K562 (cell line): ENCODE results near the gene PRKAG1. TPM values are rescaled to one million over a fixed set of nuclear protein-coding genes. Genes with fewer than 3 reads are reported as not detected.

Experiments
- ATAC-seq: fragments of 200-7000 bp; cut with Tn5 transposase; 3 replicates; pipeline ENCODE4 v1.9.1; 2020; ENCODE audit warnings: moderate library complexity
- BruUV-seq: library from RNA; stranded (reverse); fragments of 400-500 nt; replicated peaks from 2 replicates; lab custom pipeline; 2021; lab: Mats Ljungman, UMichigan
- CTCF ChIA-PET: fragments of 300-600 bp; formaldehyde crosslinking; extraction: SDS; loops from one replicate; lab custom pipeline; 2021; ENCODE audit warnings: low intra/inter-chr PET ratio; lab: Yijun Ruan, JAX
- POLR2A ChIA-PET: fragments of 300-600, 350-650 bp; sonication (Branson Sonifier 250); formaldehyde crosslinking; extraction: SDS; loops from one replicate; lab custom pipeline; 2021; ENCODE audit warnings: antibody characterized with exemption, inconsistent platforms; lab: Yijun Ruan, JAX
- DNase-seq, 4 experiments: peaks; one replicate each; pipeline versions ENCODE4 v3.0.0 to v3.0.0-alpha.2; 2011 to 2018; ENCODE audit warnings: low spot score in 3 of 4, mixed read lengths in 3 of 4; ENCODE audit errors: extremely low read depth in 1 of 4
- FAIRE-seq: peaks from 2 replicates; lab custom pipeline; 2011; peaks lifted over from hg19 to GRCh38; lab: Jason Lieb, UNC
- H2AFZ ChIP-seq: 2 replicates; pipeline ENCODE4 v1.6.0; 2011; ENCODE audit warnings: low read depth, low read length, control low read depth, inconsistent platforms
- H3K27ac ChIP-seq: fragments of 200-600 bp; 3 replicates; pipeline ENCODE4 v1.8.0; 2011; ENCODE audit warnings: low read depth, mild to moderate bottlenecking, control low read depth, inconsistent platforms, low read length, moderate library complexity, mixed read lengths; ENCODE audit errors: extremely low read depth
- H3K27me3 ChIP-seq, 2 experiments: fragments of 300-600 bp in 1 of 2; 2 replicates in 1 of 2; 3 replicates in 1 of 2; pipeline versions ENCODE4 v1.6.0 to v1.8.0; 2011; ENCODE audit warnings: inconsistent platforms in 2 of 2, low read length in 2 of 2, mild to moderate bottlenecking in 1 of 2, mixed read lengths in 1 of 2, moderate library complexity in 1 of 2; ENCODE audit not compliant: control insufficient read depth in 2 of 2, insufficient read depth in 2 of 2
- H3K36me3 ChIP-seq: fragments of 300-600 bp; 3 replicates; pipeline ENCODE4 v1.8.0; 2011; ENCODE audit warnings: mild to moderate bottlenecking, low read length, inconsistent platforms; ENCODE audit not compliant: control insufficient read depth, insufficient read depth
- H3K4me1 ChIP-seq, 2 experiments: fragments of 200-600 bp in 1 of 2; replicated peaks in 1 of 2; 2 replicates in 1 of 2; 3 replicates in 1 of 2; pipeline versions ENCODE4 v1.5.1 to v1.8.0; 2011; ENCODE audit warnings: inconsistent platforms in 2 of 2, low read length in 2 of 2, mild to moderate bottlenecking in 1 of 2, mixed read lengths in 1 of 2, moderate library complexity in 1 of 2; ENCODE audit not compliant: control insufficient read depth in 2 of 2, insufficient read depth in 2 of 2
- H3K4me2 ChIP-seq: 2 replicates; pipeline ENCODE4 v1.6.1; 2011; ENCODE audit warnings: low read length, control low read depth, inconsistent platforms, mixed read lengths; ENCODE audit not compliant: insufficient read depth
- H3K4me3 ChIP-seq: fragments of 200-600 bp; sonication (generic), shearing (Covaris generic); 2 replicates; pipeline ENCODE4 v1.5.1; 2016; ENCODE audit warnings: control low read depth, inconsistent platforms
- H3K79me2 ChIP-seq: fragments of 200-600 bp; 3 replicates; pipeline ENCODE4 v1.8.0; 2011; ENCODE audit warnings: low read length, inconsistent platforms; ENCODE audit not compliant: control insufficient read depth, insufficient read depth
- H3K9ac ChIP-seq, 2 experiments: 2 replicates each; pipeline versions ENCODE4 v1.6.0 to v1.6.1; 2011; ENCODE audit warnings: low read depth in 2 of 2, low read length in 2 of 2, control low read depth in 1 of 2, inconsistent platforms in 1 of 2, mild to moderate bottlenecking in 1 of 2, mixed read lengths in 1 of 2; ENCODE audit not compliant: insufficient read depth in 1 of 2
- H3K9me1 ChIP-seq: one replicate; pipeline ENCODE4 v1.6.0; 2011; ENCODE audit warnings: inconsistent platforms, mild to moderate bottlenecking, low read length, moderate library complexity; ENCODE audit not compliant: control insufficient read depth, insufficient read depth
- H3K9me3 ChIP-seq: replicated peaks from 2 replicates; pipeline ENCODE4 v1.5.1; 2011; ENCODE audit warnings: low read depth, low read length, inconsistent platforms; ENCODE audit not compliant: control insufficient read depth, insufficient read depth
- H4K20me1 ChIP-seq: replicated peaks from 2 replicates; pipeline ENCODE4 v1.6.1; 2011; ENCODE audit warnings: low read length, inconsistent platforms, mixed read lengths; ENCODE audit not compliant: control insufficient read depth, insufficient read depth
- CTBP1 ChIP-seq: fragments of 450-650 bp; IDR thresholded peaks from 2 replicates; pipeline ENCODE4 v1.6.1; 2016; ENCODE audit warnings: borderline replicate concordance
- HNRNPLL ChIP-seq: fragments of 200-400 bp; formaldehyde crosslinking; IDR thresholded peaks from 2 replicates; pipeline ENCODE4 v1.6.1; 2017; ENCODE audit warnings: low read length, low read depth, mild to moderate bottlenecking; ENCODE audit not compliant: poor library complexity, severe bottlenecking
- HSF4 ChIP-seq: fragments of 250-450 bp; sonication (Bioruptor Pico); IDR thresholded peaks from 2 replicates; pipeline ENCODE4 v2.1.2; 2022; ENCODE audit warnings: mild to moderate bottlenecking, moderate library complexity, borderline replicate concordance
- MLLT1 ChIP-seq, 2 experiments: fragments of 450-650 bp; IDR thresholded peaks; 2 replicates each; pipeline ENCODE4 v1.6.1; 2016
- MYC ChIP-seq, 2 experiments: fragments of 250-450 bp in 1 of 2; sonication (Bioruptor Pico) in 1 of 2; IDR thresholded peaks; 2 replicates each; pipeline versions ENCODE4 v1.5.1 to v1.6.1; 2012 to 2021; ENCODE audit warnings: low read depth in 2 of 2, borderline replicate concordance in 1 of 2, improper control_type of control experiment in 1 of 2, low read length in 1 of 2, mild to moderate bottlenecking in 1 of 2, moderate library complexity in 1 of 2
- POLR2G ChIP-seq: fragments of 200-400 bp; formaldehyde crosslinking; IDR thresholded peaks from 2 replicates; pipeline ENCODE4 v1.6.1; 2017; ENCODE audit warnings: low read depth, mild to moderate bottlenecking, antibody characterized with exemption, low read length, moderate library complexity
- RCOR1 ChIP-seq, 2 experiments: IDR thresholded peaks; 2 replicates each; pipeline ENCODE4 v1.6.1; 2012; ENCODE audit warnings: low read depth in 2 of 2, low read length in 2 of 2, borderline replicate concordance in 1 of 2, improper control_type of control experiment in 1 of 2
- SMAD4 ChIP-seq: fragments of 250-450 bp; sonication (Bioruptor Pico); conservative IDR thresholded peaks from 2 replicates; pipeline ENCODE4 v1.8.0; 2021; ENCODE audit warnings: inconsistent platforms, mild to moderate bottlenecking, moderate library complexity
- TBL1XR1 ChIP-seq, 2 experiments: IDR thresholded peaks; 2 replicates each; pipeline ENCODE4 v1.6.1; 2012; ENCODE audit warnings: improper control_type of control experiment in 2 of 2, low read length in 2 of 2, mild to moderate bottlenecking in 1 of 2
- TOE1 ChIP-seq, 2 experiments: fragments of 450-650 bp in 1 of 2; sonication (generic) in 1 of 2; formaldehyde crosslinking in 1 of 2; IDR thresholded peaks; 2 replicates each; pipeline versions ENCODE4 v1.7.1 to v1.8.0; 2016 to 2022; ENCODE audit warnings: borderline replicate concordance in 2 of 2, mild to moderate bottlenecking in 2 of 2, antibody characterized with exemption in 1 of 2, inconsistent platforms in 1 of 2, low read depth in 1 of 2, missing genetic modification reagents in 1 of 2, moderate library complexity in 1 of 2
- YY1 ChIP-seq, 3 experiments: IDR thresholded peaks; 2 replicates each; pipeline ENCODE4 v1.6.1; 2011; ENCODE audit warnings: low read length in 2 of 3, mild to moderate bottlenecking in 2 of 3, moderate library complexity in 2 of 3, borderline replicate concordance in 1 of 3, control low read depth in 1 of 3, low read depth in 1 of 3; ENCODE audit not compliant: insufficient read depth in 3 of 3, insufficient replicate concordance in 2 of 3, control insufficient read depth in 1 of 3, insufficient read length in 1 of 3; ENCODE audit errors: extremely low read depth in 1 of 3
- WGBS: fragments of 100-300 bp; shearing (Covaris generic); methylation state at CpG from one replicate; pipeline ENCODE4 v1.1.6; 2016; ENCODE audit warnings: low coverage, mixed read lengths; ENCODE audit not compliant: insufficient coverage; ENCODE audit errors: missing lambda C conversion rate; 5-methylcytosine and 5-hydroxymethylcytosine counted together
- in situ Hi-C: fragments of 300-500 bp; cut with MboI; formaldehyde crosslinking; loops from 4 replicates; pipeline ENCODE4 v1.15.0; 2018; ENCODE audit warnings: inconsistent platforms, mixed read lengths
- intact Hi-C: fragments of 100-400 bp; cut with micrococcal nuclease; formaldehyde crosslinking; loops from 2 replicates; pipeline ENCODE4 v1.14.2; 2022
- polyA plus RNA-seq, 8 experiments: library from polyadenylated mRNA; depleted of rRNA in 4 of 8; stranded (reverse) in 5 of 8; unstranded in 3 of 8; fragments of >200 nt; fragmentation: Nextera tagmentation in 2 of 8; fragmentation: Illumina TruSeq in 1 of 8; extraction: Ambion mirVana in 2 of 8; extraction: Trizol in 1 of 8; gene quantifications; 2 replicates each; pipeline versions ENCODE4 v1.2.1 to v1.2.3, GENCODE V29; 2011 to 2014; ENCODE audit warnings: inconsistent platforms in 1 of 8, missing spikeins in 1 of 8
- total RNA-seq, 7 experiments: library from RNA; depleted of rRNA in 6 of 7; stranded (reverse); fragments of >200 nt in 6 of 7; fragmentation: Illumina TruSeq in 2 of 7; extraction: Trizol in 2 of 7; gene quantifications; 2 replicates each; pipeline versions ENCODE4 v1.2.1 to v1.2.3, GENCODE V29; 2011 to 2021; ENCODE audit warnings: low replicate concordance in 1 of 7

The PRKAG1 gene
- total and polyA plus RNA-seq, 9 of the 15 experiments (the other 6 are each of a cell fraction or from before 2014, with no cell fraction given), result 51.1 to 126 (median 79.1) TPM

- Histone ChIP-seq H3K79me2 (peaks cover 16% of the 10 kb centered on the region; the same call in 2 of the 3 replicates), H3K9me1 (no peaks in the 10 kb centered on the region), H3K9me3 (no peaks in the 10 kb centered on the region), H3K4me1 (peaks cover 14 to 51% of the 10 kb centered on the region in 2 experiments), H2AFZ (peak overlapping the region; percentile 91), H3K27me3 (no peaks in the 10 kb centered on the region), H3K27ac (no peak overlapping the region), H3K36me3 (peaks cover 17% of the 10 kb centered on the region; the same call in 2 of the 3 replicates), H3K4me2 (peak overlapping the region; percentile 49), H3K9ac (peak overlapping the region; percentile 31 to 82; a peak in 3 of 4 replicates), H3K4me3 (peak overlapping the region; percentile 31), H4K20me1 (no peaks in the 10 kb centered on the region)
- peak; percentile 85 for ATAC-seq
- peak; percentile 59 to 88 (median 72) for DNase-seq
- POLR2A ChIA-PET, result interaction anchor here (0.6 to 9.5 kb wide), 13 partner anchors 9 to 324 kb away, joined by 3 to 78 read pairs (median 4); partner anchors contain the start of gene PRKAG1
- peak; percentile 98 for FAIRE-seq
- BruUV-seq, result no TSS peak
- intact Hi-C loops, result loop anchor here (2.0 to 10.0 kb wide), 2 partner anchors 22 to 238 kb away; partner anchors contain the start of gene PRKAG1
- WGBS, result 37% methylated on average over 53 of the region's 71 CpGs
- in situ Hi-C loops, result no loop called here
- CTCF ChIA-PET, result interaction anchor here (0.6 to 2.3 kb wide), 11 partner anchors 17 to 978 kb away, joined by 3 to 11 read pairs (median 4); no protein-coding TSS in a partner anchor
- peak; percentile 56; the same call in 1 of the 2 replicates for TF ChIP-seq CTBP1
- TF ChIP-seq TBL1XR1 (IDR thresholded peaks at IDR 0.05; ENCODE audit: low read length in 2 of 2), result 0 out of 4 replicates have a peak, but pooled peaks of 1 of the 2 experiments have one; percentile 35
- TF ChIP-seq SMAD4 (CRISPR knock-in tag), result no peak
- peak in 2 of 3 experiments; percentile 76 to 82 for TF ChIP-seq YY1 (IDR thresholded peaks at IDR 0.05; ENCODE audit: borderline replicate concordance in 1 of 3, control insufficient read depth in 1 of 3, extremely low read depth in 1 of 3, insufficient read depth in 3 of 3, insufficient read length in 1 of 3, insufficient replicate concordance in 2 of 3, low read depth in 1 of 3, low read length in 2 of 3)
- 0 out of 4 replicates have a peak, but pooled peaks of 1 of the 2 experiments have one; percentile 44 for TF ChIP-seq MLLT1 (IDR thresholded peaks at IDR 0.05)
- no peak for TF ChIP-seq HSF4 (CRISPR knock-in tag)
- 0 out of 2 replicates have a peak, but pooled peaks have one; percentile 11 for TF ChIP-seq TOE1 (IDR thresholded peaks at IDR 0.05; ENCODE audit: borderline replicate concordance)
- TF ChIP-seq TOE1 (CRISPR knock-in tag; IDR thresholded peaks at IDR 0.05; ENCODE audit: borderline replicate concordance, low read depth), result no peak
- TF ChIP-seq HNRNPLL, result no peak
- TF ChIP-seq RCOR1 (IDR thresholded peaks at IDR 0.05; ENCODE audit: borderline replicate concordance in 1 of 2, low read depth in 2 of 2, low read length in 2 of 2), result peak in 1 of 2 experiments; percentile 59; a peak in 2 of 4 replicates
- TF ChIP-seq POLR2G, result peak; percentile 77
- TF ChIP-seq MYC (IDR thresholded peaks at IDR 0.05; ENCODE audit: low read depth, low read length), result 0 out of 2 replicates have a peak, but pooled peaks have one; percentile 14
- TF ChIP-seq MYC (CRISPR knock-in tag; IDR thresholded peaks at IDR 0.05; ENCODE audit: borderline replicate concordance, low read depth), result no peak
These were observed 21.5 kb downstream of the PRKAG1 start for GRCh38 chr12:48996794-48997718.
